GM23338 (cell line): ENCODE data around the gene YIPF1. TPM values are rescaled to one million over a fixed set of nuclear protein-coding genes. Genes with fewer than 3 reads are reported as not detected.

Source experiments
- ATAC-seq: fragments of 200-7000 bp; cut with Tn5 transposase; 3 replicates; pipeline ENCODE4 v1.9.1; 2020
- DNase-seq: peaks from one replicate; pipeline ENCODE4 v3.0.0-alpha.2; 2015; ENCODE audit warnings: low spot score
- H2AFZ ChIP-seq: fragments of 200-600 bp; sonication (generic); 2 replicates; pipeline ENCODE4 v1.8.0; 2016; ENCODE audit warnings: antibody characterized with exemption, mild to moderate bottlenecking, moderate library complexity
- H3F3A ChIP-seq: fragments of 200-600 bp; sonication (generic); replicated peaks from 2 replicates; pipeline ENCODE4 v1.8.0; 2017; ENCODE audit warnings: antibody characterized with exemption, mixed run types, low read depth
- H3K27ac ChIP-seq: fragments of 200-600 bp; sonication (generic); 2 replicates; pipeline ENCODE4 v1.6.1; 2016; ENCODE audit warnings: low read depth
- H3K27me3 ChIP-seq: fragments of 200-600 bp; sonication (generic); 2 replicates; pipeline ENCODE4 v1.8.0; 2016; ENCODE audit warnings: mild to moderate bottlenecking, mixed run types, moderate library complexity; ENCODE audit not compliant: insufficient read depth
- H3K36me3 ChIP-seq: fragments of 200-600 bp; sonication (generic); 2 replicates; pipeline ENCODE4 v1.8.0; 2016; ENCODE audit warnings: mild to moderate bottlenecking; ENCODE audit not compliant: insufficient read depth
- H3K4me1 ChIP-seq: fragments of 200-600 bp; sonication (generic); 2 replicates; pipeline ENCODE4 v1.8.0; 2016; ENCODE audit warnings: mild to moderate bottlenecking, moderate library complexity; ENCODE audit not compliant: insufficient read depth
- H3K4me2 ChIP-seq: fragments of 200-600 bp; sonication (generic); 2 replicates; pipeline ENCODE4 v1.7.1; 2017; ENCODE audit warnings: mixed run types
- H3K4me3 ChIP-seq: fragments of 200-600 bp; sonication (generic); 2 replicates; pipeline ENCODE4 v1.6.1; 2016; ENCODE audit warnings: mixed run types
- H3K79me2 ChIP-seq: fragments of 200-600 bp; sonication (generic); replicated peaks from 2 replicates; pipeline ENCODE4 v1.8.0; 2017; ENCODE audit warnings: mild to moderate bottlenecking; ENCODE audit not compliant: insufficient read depth
- H3K9me2 ChIP-seq: fragments of 200-600 bp; sonication (generic); 2 replicates; pipeline ENCODE4 v1.8.0; 2017; ENCODE audit not compliant: insufficient read depth
- H4K20me1 ChIP-seq: fragments of 200-600 bp; sonication (generic); replicated peaks from 2 replicates; pipeline ENCODE4 v1.8.0; 2017; ENCODE audit warnings: mild to moderate bottlenecking; ENCODE audit not compliant: insufficient read depth
- H3K27ac Mint-ChIP-seq: 2 replicates; pipeline ENCODE4 v1.8.0; 2020; ENCODE audit warnings: inconsistent platforms, mild to moderate bottlenecking, moderate library complexity, mixed read lengths
- H3K27me3 Mint-ChIP-seq: 3 replicates; pipeline ENCODE4 v1.8.0; 2022; ENCODE audit warnings: low read depth, mild to moderate bottlenecking, moderate library complexity, mixed read lengths, inconsistent platforms; ENCODE audit not compliant: insufficient read depth, poor library complexity
- H3K36me3 Mint-ChIP-seq: 3 replicates; pipeline ENCODE4 v1.8.0; 2021; ENCODE audit warnings: low read depth, mild to moderate bottlenecking, inconsistent platforms, moderate library complexity, mixed read lengths
- H3K4me1 Mint-ChIP-seq: 3 replicates; pipeline ENCODE4 v1.8.0; 2020; ENCODE audit warnings: mild to moderate bottlenecking, inconsistent platforms, mixed read lengths
- H3K4me3 Mint-ChIP-seq: 3 replicates; pipeline ENCODE4 v1.8.0; 2021; ENCODE audit warnings: moderate library complexity, mild to moderate bottlenecking, inconsistent platforms, mixed read lengths
- H3K9me3 Mint-ChIP-seq: 3 replicates; pipeline ENCODE4 v1.8.0; 2020; ENCODE audit warnings: moderate library complexity, mild to moderate bottlenecking, inconsistent platforms, mixed read lengths
- EZH2phosphoT487 ChIP-seq: fragments of 200-600 bp; sonication (generic); IDR thresholded peaks from one replicate; pipeline ENCODE4 v1.8.1; 2018; ENCODE audit warnings: antibody characterized with exemption; ENCODE audit not compliant: unreplicated experiment
- NANOG ChIP-seq: IDR thresholded peaks from 2 replicates; pipeline ENCODE4 v1.6.1; 2016; ENCODE audit warnings: antibody characterized with exemption, borderline replicate concordance
- POLR2AphosphoS5 ChIP-seq: IDR thresholded peaks from 2 replicates; pipeline ENCODE4 v1.6.1; 2016; ENCODE audit warnings: antibody characterized with exemption, low read depth
- STAT1 ChIP-seq: IDR thresholded peaks from one replicate; pipeline ENCODE4 v1.6.1; 2016; ENCODE audit warnings: antibody characterized with exemption; ENCODE audit not compliant: unreplicated experiment
- ZNF114 ChIP-seq: fragments of 250-450 bp; sonication (Bioruptor Pico); IDR thresholded peaks from 2 replicates; pipeline ENCODE4 v1.5.0; 2020; ENCODE audit warnings: mild to moderate bottlenecking, moderate library complexity
- ZNF331 ChIP-seq: fragments of 250-450 bp; sonication (Bioruptor Pico); IDR thresholded peaks from 2 replicates; pipeline ENCODE4 v1.5.0; 2020; ENCODE audit warnings: low read depth, mild to moderate bottlenecking, moderate library complexity
- ZNF462 ChIP-seq: fragments of 250-450 bp; sonication (Bioruptor Pico); IDR thresholded peaks from 2 replicates; pipeline ENCODE4 v1.5.0; 2020; ENCODE audit warnings: mild to moderate bottlenecking, moderate library complexity
- polyA plus RNA-seq: library from polyadenylated mRNA; unstranded; fragments of >200 nt; fragmentation: Nextera tagmentation; extraction: Ambion mirVana; gene quantifications from 2 replicates; pipeline ENCODE4 v1.2.1, GENCODE V29; 2016
- total RNA-seq: library from RNA; depleted of rRNA; stranded (reverse); fragments of >200 nt; shearing (Covaris generic); gene quantifications from 2 replicates; pipeline ENCODE4 v1.2.3, GENCODE V29; 2014

YIPF1 gene
- total and polyA plus RNA-seq, 2 experiments from 2014 or later = 14.1 to 24.0 TPM

- TF ChIP-seq ZNF114 (CRISPR knock-in tag) (no peak), ZNF331 (CRISPR knock-in tag) (no peak), EZH2phosphoT487 (no peak), STAT1 (no peak), NANOG (no peak)
Observed at GRCh38 chr1:53842347-53842746, 47.2 kb downstream of the YIPF1 start (continued).

GRCh38 chr1:53838654-53838974 lies 51.0 kb downstream of the YIPF1 start:
- peaks cover 9% of the 10 kb centered on the region for H3K4me1 Mint-ChIP-seq
- H4K20me1 ChIP-seq = peaks cover 15% of the 10 kb centered on the region; the same call in 1 of the 2 replicates
- H2AFZ ChIP-seq = no peak overlapping the region
- H3K4me3 Mint-ChIP-seq = peak overlapping the region; percentile 96
- no peak for DNase-seq
- H3K27me3 ChIP-seq = no peaks in the 10 kb centered on the region
- H3K27ac Mint-ChIP-seq = no peak overlapping the region
- no peaks in the 10 kb centered on the region for H3K36me3 ChIP-seq
- H3K27me3 Mint-ChIP-seq = no peaks in the 10 kb centered on the region
- no peaks in the 10 kb centered on the region for H3K9me2 ChIP-seq
- 0 out of 2 replicates have a peak, but pooled peaks cover 6% of the 10 kb centered on the region for H3K4me1 ChIP-seq
- TF ChIP-seq EZH2phosphoT487 (no peak), POLR2AphosphoS5 (no peak), ZNF462 (CRISPR knock-in tag) (no peak), ZNF331 (CRISPR knock-in tag) (no peak)
- peaks cover 44% of the 10 kb centered on the region for H3K79me2 ChIP-seq
- H3K4me2 ChIP-seq = no peak overlapping the region
- peaks cover 14% of the 10 kb centered on the region for H3K36me3 Mint-ChIP-seq
- no peak overlapping the region; the same call in 1 of the 2 replicates for H3K4me3 ChIP-seq
- no peaks in the 10 kb centered on the region for H3F3A ChIP-seq
- H3K27ac ChIP-seq = no peak overlapping the region
- ATAC-seq = no peak
- peaks cover 18% of the 10 kb centered on the region for H3K9me3 Mint-ChIP-seq
